Mammary epithelial cell (primary cell): ENCODE results near the gene MAGEE2.

ENCODE experiments used
- EZH2 ChIP-seq: IDR thresholded peaks from 2 replicates; pipeline ENCODE4 v1.6.1; 2012; ENCODE audit warnings: low read length, inconsistent platforms, borderline replicate concordance
- TF ChIP-seq, protein P1 (sequence below), 2 donors: IDR thresholded peaks in 1 of 2; conservative IDR thresholded peaks in 1 of 2; 2 replicates each; pipeline ENCODE4 v1.5.1; 2011 to 2012; ENCODE audit warnings: inconsistent platforms in 2 of 2, low read length in 2 of 2, mild to moderate bottlenecking in 2 of 2, control low read depth in 1 of 2, low read depth in 1 of 2; ENCODE audit not compliant: insufficient read depth in 1 of 2; ENCODE audit errors: extremely low read depth in 1 of 2

DNA sequence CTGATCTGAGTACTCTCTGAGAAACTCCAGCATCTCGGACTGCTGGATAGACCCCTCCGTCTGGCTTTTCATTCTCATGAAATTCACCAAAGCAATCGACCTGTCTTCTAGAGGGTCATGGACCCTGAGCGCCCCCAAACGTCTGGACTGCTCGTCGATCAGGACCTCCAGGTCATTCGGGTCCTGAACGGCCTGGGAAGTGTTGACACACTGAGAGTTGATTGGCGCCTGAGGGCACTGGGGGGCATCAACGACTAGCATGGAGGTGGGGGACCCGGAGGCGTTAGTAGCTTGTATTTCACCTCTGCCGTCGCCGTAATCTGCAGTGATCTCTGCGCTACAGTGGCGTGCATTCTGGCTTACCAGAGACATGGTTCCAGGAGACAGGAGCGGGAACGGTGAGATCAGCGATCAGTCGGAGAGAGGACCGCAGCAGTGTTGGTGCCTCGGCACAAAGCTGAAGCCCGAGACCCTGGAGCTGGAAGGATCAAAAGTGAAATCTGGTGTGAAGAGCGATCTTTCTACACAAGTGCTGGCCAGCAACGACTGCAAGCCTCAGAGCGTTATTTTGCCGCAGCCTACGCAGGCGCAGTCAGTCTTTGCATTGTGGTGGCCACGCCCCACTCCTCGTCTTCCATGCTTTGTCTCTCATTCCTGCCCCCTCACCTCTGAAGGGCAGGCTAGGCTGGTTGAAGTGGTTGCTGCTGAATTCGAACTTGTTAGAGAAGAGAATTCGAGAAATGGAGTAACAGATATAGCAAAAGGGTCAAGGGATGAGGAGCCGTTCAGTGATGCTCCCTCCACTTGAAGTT lies at the start of gene MAGEE2:
- TF ChIP-seq EZH2, result no peak
- TF ChIP-seq, protein P1, sequence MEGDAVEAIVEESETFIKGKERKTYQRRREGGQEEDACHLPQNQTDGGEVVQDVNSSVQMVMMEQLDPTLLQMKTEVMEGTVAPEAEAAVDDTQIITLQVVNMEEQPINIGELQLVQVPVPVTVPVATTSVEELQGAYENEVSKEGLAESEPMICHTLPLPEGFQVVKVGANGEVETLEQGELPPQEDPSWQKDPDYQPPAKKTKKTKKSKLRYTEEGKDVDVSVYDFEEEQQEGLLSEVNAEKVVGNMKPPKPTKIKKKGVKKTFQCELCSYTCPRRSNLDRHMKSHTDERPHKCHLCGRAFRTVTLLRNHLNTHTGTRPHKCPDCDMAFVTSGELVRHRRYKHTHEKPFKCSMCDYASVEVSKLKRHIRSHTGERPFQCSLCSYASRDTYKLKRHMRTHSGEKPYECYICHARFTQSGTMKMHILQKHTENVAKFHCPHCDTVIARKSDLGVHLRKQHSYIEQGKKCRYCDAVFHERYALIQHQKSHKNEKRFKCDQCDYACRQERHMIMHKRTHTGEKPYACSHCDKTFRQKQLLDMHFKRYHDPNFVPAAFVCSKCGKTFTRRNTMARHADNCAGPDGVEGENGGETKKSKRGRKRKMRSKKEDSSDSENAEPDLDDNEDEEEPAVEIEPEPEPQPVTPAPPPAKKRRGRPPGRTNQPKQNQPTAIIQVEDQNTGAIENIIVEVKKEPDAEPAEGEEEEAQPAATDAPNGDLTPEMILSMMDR (conservative IDR thresholded peaks at IDR 0.05 in 1 of 2, IDR thresholded peaks at IDR 0.05 in 1 of 2; ENCODE audit: extremely low read depth in 1 of 2, insufficient read depth in 1 of 2, low read depth in 1 of 2, low read length in 2 of 2), result no peak
